B cell (primary cell): Measurements from ENCODE around the gene MYD88. TPM values are rescaled to one million over a fixed set of nuclear protein-coding genes. Genes with fewer than 3 reads are reported as not detected.

ENCODE experiments used
- ATAC-seq: fragments of 200-7000 bp; cut with Tn5 transposase; one replicate; pipeline ENCODE4 v1.10.0; 2021; ENCODE audit warnings: low read depth, mild to moderate bottlenecking, moderate number of reproducible peaks, moderate library complexity
- CTCF ChIA-PET: fragments of 350-600 bp; sonication (Branson Sonifier 250); formaldehyde crosslinking; loops from one replicate; lab custom pipeline; 2021; ENCODE audit warnings: antibody characterized with exemption, inconsistent platforms; lab: Charles Lee
- POLR2A ChIA-PET: fragments of 350-600 bp; sonication (Branson Sonifier 250); formaldehyde crosslinking; loops from one replicate; lab custom pipeline; 2021; ENCODE audit warnings: antibody characterized with exemption; lab: Charles Lee
- DNase-seq: peaks from one replicate; pipeline ENCODE4 v3.0.0; 2013
- H2AFZ ChIP-seq: 2 replicates; pipeline ENCODE4 v1.6.1; 2012; ENCODE audit warnings: mild to moderate bottlenecking, low read depth, low read length; ENCODE audit not compliant: insufficient read depth, poor library complexity, severe bottlenecking
- H3K27ac ChIP-seq, 2 donors: 1 replicate in 1 of 2; 2 replicates in 1 of 2; pipeline ENCODE4 v1.5.1; 2012 to 2013; ENCODE audit warnings: low read length in 2 of 2, mild to moderate bottlenecking in 2 of 2, moderate library complexity in 1 of 2
- H3K27me3 ChIP-seq, 4 experiments: fragments of 200-600 bp in 1 of 4; sonication (generic) in 1 of 4; replicated peaks in 1 of 4; 1 replicate in 2 of 4; 2 replicates in 2 of 4; pipeline versions ENCODE4 v1.6.1 to v1.7.0; 2013 to 2016; ENCODE audit warnings: low read length in 3 of 4, mild to moderate bottlenecking in 2 of 4, mixed read lengths in 1 of 4, moderate library complexity in 1 of 4; ENCODE audit not compliant: insufficient read depth in 4 of 4, control insufficient read depth in 3 of 4; ENCODE audit errors: control extremely low read depth in 1 of 4
- H3K36me3 ChIP-seq, 2 experiments: replicated peaks in 1 of 2; 1 replicate in 1 of 2; 2 replicates in 1 of 2; pipeline versions ENCODE4 v1.6.1 to v1.7.1; 2013; ENCODE audit warnings: low read length in 1 of 2; ENCODE audit not compliant: insufficient read depth in 2 of 2, control insufficient read depth in 1 of 2; ENCODE audit errors: control extremely low read depth in 1 of 2, extremely low read depth in 1 of 2
- H3K4me1 ChIP-seq, 2 donors: fragments of 200-600 bp in 1 of 2; sonication (generic) in 1 of 2; 1 replicate in 1 of 2; 2 replicates in 1 of 2; pipeline versions ENCODE4 v1.5.1 to v1.6.1; 2013 to 2017; ENCODE audit warnings: low read length in 2 of 2; ENCODE audit not compliant: control insufficient read depth in 2 of 2, insufficient read depth in 2 of 2
- H3K4me2 ChIP-seq: replicated peaks from 2 replicates; pipeline ENCODE3; 2012; ENCODE audit warnings: mild to moderate bottlenecking, low read depth, low read length; ENCODE audit not compliant: poor library complexity, severe bottlenecking
- H3K4me3 ChIP-seq, 5 experiments: fragments of 200-600 bp in 1 of 5; sonication (generic) in 1 of 5; 1 replicate in 3 of 5; 2 replicates in 2 of 5; pipeline versions ENCODE4 v1.5.1 to v1.7.0; 2011 to 2016; ENCODE audit warnings: low read length in 4 of 5, mild to moderate bottlenecking in 4 of 5, low read depth in 2 of 5, control low read depth in 1 of 5, moderate library complexity in 1 of 5; ENCODE audit not compliant: insufficient read depth in 1 of 5; ENCODE audit errors: control extremely low read depth in 1 of 5, extremely low read depth in 1 of 5
- H3K79me2 ChIP-seq: fragments of 200-600 bp; sonication (generic); one replicate; pipeline ENCODE4 v1.6.0; 2016; ENCODE audit warnings: low read length; ENCODE audit not compliant: control insufficient read depth, insufficient read depth
- H3K9ac ChIP-seq: fragments of 200-600 bp; sonication (generic); 2 replicates; pipeline ENCODE4 v1.6.1; 2017; ENCODE audit warnings: mild to moderate bottlenecking, low read length, moderate library complexity
- H3K9me3 ChIP-seq, 3 donors: one replicate each; pipeline versions ENCODE4 v1.6.1 to v1.7.1; 2013; ENCODE audit warnings: low read length in 2 of 3; ENCODE audit not compliant: control insufficient read depth in 2 of 3, insufficient read depth in 1 of 3; ENCODE audit errors: control extremely low read depth in 1 of 3
- H4K20me1 ChIP-seq: 2 replicates; pipeline ENCODE4 v1.6.0; 2012; ENCODE audit warnings: mild to moderate bottlenecking, low read length; ENCODE audit not compliant: insufficient read depth, control insufficient read depth, poor library complexity, severe bottlenecking
- H3K27ac Mint-ChIP-seq: one replicate; pipeline ENCODE4 v1.8.0; 2021; ENCODE audit warnings: mixed read lengths
- H3K27me3 Mint-ChIP-seq: one replicate; pipeline ENCODE4 v1.8.0; 2021; ENCODE audit warnings: mixed read lengths
- H3K4me1 Mint-ChIP-seq: one replicate; pipeline ENCODE4 v1.8.0; 2021; ENCODE audit warnings: mixed read lengths
- H3K4me3 Mint-ChIP-seq: one replicate; pipeline ENCODE4 v1.8.0; 2021; ENCODE audit warnings: mixed read lengths
- H3K9me3 Mint-ChIP-seq: one replicate; pipeline ENCODE4 v1.8.0; 2022; ENCODE audit warnings: mixed read lengths; ENCODE audit not compliant: insufficient read depth
- EZH2 ChIP-seq: IDR thresholded peaks from 2 replicates; pipeline ENCODE4 v1.6.1; 2012; ENCODE audit warnings: borderline replicate concordance, low read depth, mild to moderate bottlenecking, moderate library complexity, low read length; ENCODE audit not compliant: insufficient read depth, poor library complexity, severe bottlenecking
- WGBS: methylation state at CpG from one replicate; pipeline ENCODE4 v1.1.5; 2013; ENCODE audit warnings: missing lambda C conversion rate; ENCODE audit not compliant: insufficient coverage; 5-methylcytosine and 5-hydroxymethylcytosine counted together
- intact Hi-C: fragments of 100-400 bp; cut with micrococcal nuclease; formaldehyde crosslinking; loops from one replicate; pipeline ENCODE4 v1.10.0; 2022
- polyA plus RNA-seq: library from polyadenylated mRNA; depleted of rRNA; stranded (reverse); fragments of >200 nt; gene quantifications from 2 replicates; pipeline ENCODE4 v1.2.3, GENCODE V29; 2012
- total RNA-seq, 2 donors: library from RNA; stranded (reverse); fragments of 120-200 nt in 1 of 2; gene quantifications; 1 replicate in 1 of 2; 2 replicates in 1 of 2; pipeline versions ENCODE4 v1.2.3 to v1.2.4, GENCODE V29; 2013 to 2022
- TF ChIP-seq, protein P1 (sequence below): fragments of 200-600 bp; IDR thresholded peaks from one replicate; pipeline ENCODE4 v1.8.0; 2022; ENCODE audit warnings: antibody characterized with exemption, mild to moderate bottlenecking

MYD88 gene
- total and polyA plus RNA-seq, 2 donors (not counting 1 experiment from before 2014, with no cell fraction given) = 48.0 to 52.3 TPM

DNA sequence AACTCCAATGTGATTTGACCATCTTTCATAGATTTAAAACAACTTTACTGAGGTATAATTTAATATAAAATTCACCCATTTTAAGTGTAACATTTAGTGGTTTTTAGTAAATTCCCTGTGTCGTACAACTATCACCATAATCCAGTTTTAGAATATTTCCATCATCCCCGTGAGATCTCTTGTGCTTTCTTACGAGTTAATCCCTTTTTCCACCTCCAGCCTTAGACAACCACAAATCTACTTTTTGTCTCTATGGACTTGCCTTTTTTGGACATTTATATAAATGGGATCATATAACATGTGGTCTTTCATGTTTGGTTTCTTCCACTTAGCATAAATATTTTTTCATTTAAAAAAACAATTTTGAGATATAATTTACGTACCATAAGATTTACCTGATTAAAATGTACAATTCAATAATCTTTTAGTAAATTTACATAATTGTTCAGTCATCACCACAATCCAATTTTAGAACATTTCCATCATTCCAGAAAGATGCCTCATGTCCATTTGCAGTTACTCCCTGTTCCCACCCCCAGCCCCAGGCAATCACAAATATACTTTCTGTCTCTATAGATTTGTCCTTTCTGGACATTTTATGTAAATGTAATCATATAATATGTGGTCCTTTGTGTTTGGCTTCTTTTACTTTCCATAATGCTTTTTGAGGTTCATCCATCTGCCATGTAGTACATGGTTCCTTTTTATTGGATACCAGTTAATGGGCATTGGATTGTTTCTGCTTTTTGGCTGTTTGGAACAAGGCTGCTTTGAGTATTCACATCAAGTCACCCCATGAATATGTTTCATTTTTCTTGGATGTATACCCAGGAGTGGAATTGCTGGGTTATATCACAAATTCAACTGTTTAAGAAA, 29.9 kb downstream of the MYD88 start:
- Mint-ChIP-seq H3K4me1 (peaks cover 70% of the 10 kb centered on the region), H3K4me3 (no peak overlapping the region)
- H4K20me1 ChIP-seq = peaks cover 48% of the 10 kb centered on the region

DNA sequence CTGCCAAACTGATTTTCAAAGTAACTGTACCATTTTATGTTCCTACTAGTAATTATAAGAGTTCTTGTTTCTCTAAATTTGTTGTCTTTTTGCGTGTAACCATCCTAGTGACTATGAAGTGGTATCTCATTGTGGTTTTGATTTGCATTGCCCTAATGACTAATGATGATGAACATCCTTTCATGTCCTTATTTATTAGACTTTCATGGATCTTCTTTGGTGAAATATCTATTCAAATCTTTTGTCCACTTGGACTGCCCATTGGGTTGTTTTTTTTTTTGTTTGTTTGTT, 30.5 kb downstream of the MYD88 start:
- H3K4me1 Mint-ChIP-seq = peaks cover 72% of the 10 kb centered on the region
- TF ChIP-seq, protein P1, sequence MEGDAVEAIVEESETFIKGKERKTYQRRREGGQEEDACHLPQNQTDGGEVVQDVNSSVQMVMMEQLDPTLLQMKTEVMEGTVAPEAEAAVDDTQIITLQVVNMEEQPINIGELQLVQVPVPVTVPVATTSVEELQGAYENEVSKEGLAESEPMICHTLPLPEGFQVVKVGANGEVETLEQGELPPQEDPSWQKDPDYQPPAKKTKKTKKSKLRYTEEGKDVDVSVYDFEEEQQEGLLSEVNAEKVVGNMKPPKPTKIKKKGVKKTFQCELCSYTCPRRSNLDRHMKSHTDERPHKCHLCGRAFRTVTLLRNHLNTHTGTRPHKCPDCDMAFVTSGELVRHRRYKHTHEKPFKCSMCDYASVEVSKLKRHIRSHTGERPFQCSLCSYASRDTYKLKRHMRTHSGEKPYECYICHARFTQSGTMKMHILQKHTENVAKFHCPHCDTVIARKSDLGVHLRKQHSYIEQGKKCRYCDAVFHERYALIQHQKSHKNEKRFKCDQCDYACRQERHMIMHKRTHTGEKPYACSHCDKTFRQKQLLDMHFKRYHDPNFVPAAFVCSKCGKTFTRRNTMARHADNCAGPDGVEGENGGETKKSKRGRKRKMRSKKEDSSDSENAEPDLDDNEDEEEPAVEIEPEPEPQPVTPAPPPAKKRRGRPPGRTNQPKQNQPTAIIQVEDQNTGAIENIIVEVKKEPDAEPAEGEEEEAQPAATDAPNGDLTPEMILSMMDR = no peak
- TF ChIP-seq EZH2 = no peak
- no peak overlapping the region for H3K27ac Mint-ChIP-seq

More for the DNA sequence above, 29.9 kb downstream of the MYD88 start:
- Histone ChIP-seq H3K27me3 (no peaks in the 10 kb centered on the region), H3K27ac (no peak overlapping the region), H3K9ac (no peak overlapping the region), H3K9me3 (no peaks in the 10 kb centered on the region), H2AFZ (no peak overlapping the region), H3K4me2 (no peak overlapping the region), H3K79me2 (peaks cover 80% of the 10 kb centered on the region), H3K36me3 (no peaks in the 10 kb centered on the region), H3K4me1 (peaks cover 21 to 28% of the 10 kb centered on the region in 2 donors), H3K4me3 (no peak overlapping the region)
- DNase-seq (no peak), ATAC-seq (no peak)
- intact Hi-C loops = loop anchor here (10.0 kb wide), 1 partner anchor 886 kb away; the partner anchor contains the start of genes SCN11A and WDR48
- no CpG with 5 or more reads among the region's 4 CpGs for whole genome bisulfite sequencing
- Mint-ChIP-seq H3K27me3 (no peaks in the 10 kb centered on the region), H3K27ac (no peak overlapping the region), H3K9me3 (no peaks in the 10 kb centered on the region)
- TF ChIP-seq, protein P1 = no peak
- no peak for TF ChIP-seq EZH2
- POLR2A ChIA-PET = no interaction called here
- CTCF ChIA-PET = no interaction called here

More for the DNA sequence above, 30.5 kb downstream of the MYD88 start:
- H3K9me3 Mint-ChIP-seq = no peaks in the 10 kb centered on the region
- ChIA-PET CTCF (no interaction called here), POLR2A (no interaction called here)
- Histone ChIP-seq H3K9me3 (no peaks in the 10 kb centered on the region), H4K20me1 (peaks cover 49% of the 10 kb centered on the region), H3K27me3 (no peaks in the 10 kb centered on the region), H3K4me3 (no peak overlapping the region), H2AFZ (no peak overlapping the region), H3K4me2 (no peak overlapping the region), H3K9ac (no peak overlapping the region), H3K79me2 (peaks cover 86% of the 10 kb centered on the region), H3K4me1 (peaks cover 20 to 27% of the 10 kb centered on the region in 2 donors), H3K27ac (no peak overlapping the region), H3K36me3 (no peaks in the 10 kb centered on the region)
- ATAC-seq (no peak), DNase-seq (no peak)
- H3K4me3 Mint-ChIP-seq = no peak overlapping the region
- no CpG with 5 or more reads among the region's 1 CpG for WGBS
- intact Hi-C loops = loop anchor here (10.0 kb wide), 1 partner anchor 886 kb away; the partner anchor contains the start of genes SCN11A and WDR48
- H3K27me3 Mint-ChIP-seq = no peaks in the 10 kb centered on the region
